Measurements from ENCODE around the gene AGL. TPM values are rescaled to one million over a fixed set of nuclear protein-coding genes. Genes with fewer than 3 reads are reported as not detected.

The AGL gene
- total and polyA plus RNA-seq, 2 of the 13 experiments (the other 11 are each of a cell fraction or from before 2014, with no cell fraction given) = 4.3 to 13.1 TPM

DNA sequence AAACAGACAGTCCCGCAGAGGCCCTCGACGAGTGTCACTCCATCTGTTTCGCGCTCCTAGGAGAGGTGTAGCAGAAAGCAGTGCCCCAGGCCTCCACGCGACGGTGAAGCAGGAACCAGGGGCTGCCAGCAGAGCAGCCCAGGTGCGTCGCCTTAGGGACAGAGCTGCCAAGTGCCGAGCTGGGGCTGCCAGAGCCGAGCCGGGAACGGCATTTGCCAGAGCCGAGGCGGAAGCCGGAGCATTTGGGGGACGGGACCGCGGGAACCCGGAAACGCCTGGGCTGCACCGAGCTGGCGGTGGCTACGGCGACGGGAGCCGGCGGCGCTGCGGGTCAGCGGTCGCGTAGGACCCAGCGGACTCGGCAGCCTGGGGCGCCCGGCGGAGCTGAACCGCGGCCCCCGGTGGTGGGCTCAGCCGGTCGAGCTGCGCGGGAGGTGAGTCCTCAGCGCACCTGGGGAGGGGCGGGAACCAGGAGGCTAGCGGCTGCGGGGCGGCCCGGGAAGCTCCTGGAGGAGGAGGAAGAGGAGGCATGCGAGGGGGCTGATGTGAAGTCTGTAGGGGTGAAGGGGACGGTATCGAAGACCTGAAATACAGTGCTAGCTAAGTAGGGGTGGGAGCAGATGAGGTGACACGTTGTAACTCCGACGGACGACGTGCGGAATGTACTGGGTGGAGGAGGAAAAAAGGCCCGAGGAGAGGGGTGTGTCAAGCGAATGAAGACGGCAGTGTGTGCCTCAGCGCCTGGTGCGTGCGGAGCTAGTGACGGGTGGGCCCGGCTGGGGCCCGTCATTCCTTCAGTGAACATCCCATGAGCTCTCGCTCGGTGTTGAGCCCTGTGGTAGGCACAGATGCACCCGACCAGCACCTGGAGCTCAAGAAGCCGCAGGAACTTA lies 119.8 kb downstream of the AGL start, which contains the start of gene SLC35A3 (continued):
- TF ChIP-seq SYNCRIP (IDR thresholded peaks at IDR 0.05; ENCODE audit: insufficient read depth, low read depth, low read length) = no peak
- TF ChIP-seq, protein P1, sequence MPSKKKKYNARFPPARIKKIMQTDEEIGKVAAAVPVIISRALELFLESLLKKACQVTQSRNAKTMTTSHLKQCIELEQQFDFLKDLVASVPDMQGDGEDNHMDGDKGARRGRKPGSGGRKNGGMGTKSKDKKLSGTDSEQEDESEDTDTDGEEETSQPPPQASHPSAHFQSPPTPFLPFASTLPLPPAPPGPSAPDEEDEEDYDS (CRISPR knock-in tag; IDR thresholded peaks at IDR 0.05) = peak; percentile 48
- TF ChIP-seq ARHGAP35 (CRISPR knock-in tag; IDR thresholded peaks at IDR 0.05; ENCODE audit: borderline replicate concordance) = peak; percentile 92
- TF ChIP-seq, protein P2, sequence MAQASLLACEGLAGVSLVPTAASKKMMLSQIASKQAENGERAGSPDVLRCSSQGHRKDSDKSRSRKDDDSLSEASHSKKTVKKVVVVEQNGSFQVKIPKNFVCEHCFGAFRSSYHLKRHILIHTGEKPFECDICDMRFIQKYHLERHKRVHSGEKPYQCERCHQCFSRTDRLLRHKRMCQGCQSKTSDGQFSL (CRISPR knock-in tag; IDR thresholded peaks at IDR 0.05) = peak; percentile 59; the same call in 1 of the 2 replicates
- TF ChIP-seq, protein P3, sequence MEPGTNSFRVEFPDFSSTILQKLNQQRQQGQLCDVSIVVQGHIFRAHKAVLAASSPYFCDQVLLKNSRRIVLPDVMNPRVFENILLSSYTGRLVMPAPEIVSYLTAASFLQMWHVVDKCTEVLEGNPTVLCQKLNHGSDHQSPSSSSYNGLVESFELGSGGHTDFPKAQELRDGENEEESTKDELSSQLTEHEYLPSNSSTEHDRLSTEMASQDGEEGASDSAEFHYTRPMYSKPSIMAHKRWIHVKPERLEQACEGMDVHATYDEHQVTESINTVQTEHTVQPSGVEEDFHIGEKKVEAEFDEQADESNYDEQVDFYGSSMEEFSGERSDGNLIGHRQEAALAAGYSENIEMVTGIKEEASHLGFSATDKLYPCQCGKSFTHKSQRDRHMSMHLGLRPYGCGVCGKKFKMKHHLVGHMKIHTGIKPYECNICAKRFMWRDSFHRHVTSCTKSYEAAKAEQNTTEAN (CRISPR knock-in tag; conservative IDR thresholded peaks at IDR 0.05) = peak; percentile 67
- TF ChIP-seq BRD4 (CRISPR knock-in tag; IDR thresholded peaks at IDR 0.05) = peak; percentile 93; the same call in 1 of the 2 replicates
- no peak for TF ChIP-seq ATRX (CRISPR knock-in tag; IDR thresholded peaks at IDR 0.05; ENCODE audit: borderline replicate concordance)
- TF ChIP-seq SMAD9 (CRISPR knock-in tag; IDR thresholded peaks at IDR 0.05) = no peak
- TF ChIP-seq ZNF841 (CRISPR knock-in tag; IDR thresholded peaks at IDR 0.05; ENCODE audit: borderline replicate concordance) = no peak
- peak; percentile 63 for TF ChIP-seq NCOA2 (CRISPR knock-in tag; IDR thresholded peaks at IDR 0.05)
- TF ChIP-seq, protein P4, sequence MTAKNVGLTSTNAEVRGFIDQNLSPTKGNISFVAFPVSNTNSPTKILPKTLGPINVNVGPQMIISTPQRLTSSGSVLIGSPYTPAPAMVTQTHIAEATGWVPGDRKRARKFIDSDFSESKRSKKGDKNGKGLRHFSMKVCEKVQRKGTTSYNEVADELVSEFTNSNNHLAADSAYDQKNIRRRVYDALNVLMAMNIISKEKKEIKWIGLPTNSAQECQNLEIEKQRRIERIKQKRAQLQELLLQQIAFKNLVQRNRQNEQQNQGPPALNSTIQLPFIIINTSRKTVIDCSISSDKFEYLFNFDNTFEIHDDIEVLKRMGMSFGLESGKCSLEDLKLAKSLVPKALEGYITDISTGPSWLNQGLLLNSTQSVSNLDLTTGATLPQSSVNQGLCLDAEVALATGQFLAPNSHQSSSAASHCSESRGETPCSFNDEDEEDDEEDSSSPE (CRISPR knock-in tag; IDR thresholded peaks at IDR 0.05) = peak; percentile 84
- TF ChIP-seq SMARCC2 (IDR thresholded peaks at IDR 0.05) = no peak
- no peak for TF ChIP-seq EHMT2 (IDR thresholded peaks at IDR 0.05; ENCODE audit: borderline replicate concordance, low read depth, low read length)
- peak; percentile 97 for TF ChIP-seq ZSCAN31 (CRISPR knock-in tag; IDR thresholded peaks at IDR 0.05; ENCODE audit: low read depth)
- TF ChIP-seq ZNF282 (IDR thresholded peaks at IDR 0.05; ENCODE audit: partially characterized antibody) = no peak
- TF ChIP-seq, protein P5, sequence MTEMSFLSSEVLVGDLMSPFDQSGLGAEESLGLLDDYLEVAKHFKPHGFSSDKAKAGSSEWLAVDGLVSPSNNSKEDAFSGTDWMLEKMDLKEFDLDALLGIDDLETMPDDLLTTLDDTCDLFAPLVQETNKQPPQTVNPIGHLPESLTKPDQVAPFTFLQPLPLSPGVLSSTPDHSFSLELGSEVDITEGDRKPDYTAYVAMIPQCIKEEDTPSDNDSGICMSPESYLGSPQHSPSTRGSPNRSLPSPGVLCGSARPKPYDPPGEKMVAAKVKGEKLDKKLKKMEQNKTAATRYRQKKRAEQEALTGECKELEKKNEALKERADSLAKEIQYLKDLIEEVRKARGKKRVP (CRISPR knock-in tag; IDR thresholded peaks at IDR 0.05) = peak in 1 of 2 experiments; percentile 79; a peak in 2 of 4 replicates
- peak; percentile 95; the same call in 1 of the 2 replicates for TF ChIP-seq ZNF761 (CRISPR knock-in tag; conservative IDR thresholded peaks at IDR 0.05)
- TF ChIP-seq MBNL3 (CRISPR knock-in tag; conservative IDR thresholded peaks at IDR 0.05) = no peak
- no peak for TF ChIP-seq THYN1 (CRISPR knock-in tag; IDR thresholded peaks at IDR 0.05; ENCODE audit: borderline replicate concordance, low read depth)
- TF ChIP-seq, protein P6, sequence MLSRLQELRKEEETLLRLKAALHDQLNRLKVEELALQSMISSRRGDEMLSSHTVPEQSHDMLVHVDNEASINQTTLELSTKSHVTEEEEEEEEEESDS (CRISPR knock-in tag; IDR thresholded peaks at IDR 0.05; ENCODE audit: borderline replicate concordance) = 0 out of 2 replicates have a peak, but pooled peaks have one; percentile 79
- peak; percentile 59; the same call in 1 of the 2 replicates for TF ChIP-seq HMG20B (CRISPR knock-in tag; conservative IDR thresholded peaks at IDR 0.05)
- TF ChIP-seq, protein P7, sequence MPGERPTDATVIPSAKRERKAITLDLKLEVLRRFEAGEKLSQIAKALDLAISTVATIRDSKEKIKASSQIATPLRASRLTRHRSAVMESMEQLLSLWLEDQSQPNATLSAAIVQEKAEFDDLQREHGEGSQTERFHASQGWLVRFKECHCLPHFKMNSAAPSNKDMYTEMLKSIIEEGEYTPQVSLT (CRISPR knock-in tag; IDR thresholded peaks at IDR 0.05; ENCODE audit: borderline replicate concordance, low read depth) = no peak; the same call in 1 of the 2 replicates
- TF ChIP-seq ZNF547 (CRISPR knock-in tag; IDR thresholded peaks at IDR 0.05) = peak; percentile 95
- no peak; the same call in 1 of the 2 replicates for TF ChIP-seq SMC3 (IDR thresholded peaks at IDR 0.05; ENCODE audit: low read length)
- TF ChIP-seq ZEB1 (IDR thresholded peaks at IDR 0.05; ENCODE audit: insufficient replicate concordance, low read depth) = peak; percentile 87

All from HepG2 (cell line).